ENCODE measurements around the gene KCNJ12. TPM values are rescaled to one million over a fixed set of nuclear protein-coding genes. Genes with fewer than 3 reads are reported as not detected.
"Not testable (repeated sequence)": the region's sequence is repeated elsewhere in the genome, so short reads cannot be mapped to it uniquely, and the experiment has no call there.

The KCNJ12 gene
- total and polyA plus RNA-seq, 4 experiments from 2014 or later = not detected

- H3K27me3 Mint-ChIP-seq; H3K27ac Mint-ChIP-seq; H3K36me3 ChIP-seq (ENCODE audit: insufficient read depth, low read length); CTCF ChIA-PET (ENCODE audit: partially characterized antibody); H3K4me1 Mint-ChIP-seq; H3K27me3 ChIP-seq (ENCODE audit: insufficient read depth, low read length); DNase-seq; H3K4me1 ChIP-seq (ENCODE audit: insufficient read depth, low read length); POLR2A ChIA-PET (ENCODE audit: partially characterized antibody); H3K4me3 ChIP-seq (ENCODE audit: low read length in 2 of 2); H3K4me3 Mint-ChIP-seq; H3K27ac ChIP-seq (ENCODE audit: low read depth, low read length); H3K36me3 Mint-ChIP-seq; H3K9me3 ChIP-seq (ENCODE audit: control insufficient read depth in 1 of 2, low read length in 2 of 2); intact Hi-C loops (cut with micrococcal nuclease); H3K9me3 Mint-ChIP-seq: not testable (repeated sequence)
These were observed 36.6 kb upstream of the KCNJ12 start for GRCh38 chr17:21339571-21339970.

DNA sequence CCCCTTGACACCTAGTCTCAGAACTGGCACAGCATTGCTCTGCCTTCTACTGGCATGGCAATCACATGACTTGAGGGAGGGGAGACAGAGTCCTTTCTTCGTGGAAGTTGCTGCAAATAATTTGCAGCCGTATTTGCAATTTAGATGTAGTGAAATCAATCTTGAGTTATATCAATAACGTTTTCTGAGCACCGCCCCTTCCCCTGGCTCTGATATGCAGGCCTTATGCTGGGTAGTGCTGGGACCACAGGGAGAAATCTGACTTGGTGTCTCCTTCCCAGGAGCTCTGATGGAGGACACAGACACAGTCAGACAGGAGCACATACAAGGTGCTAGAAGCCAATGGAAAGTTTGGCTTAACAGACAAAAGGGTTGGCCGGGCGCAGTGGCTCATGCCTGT is 35.8 kb upstream of the KCNJ12 start:
- H3K27me3 ChIP-seq (ENCODE audit: insufficient read depth, low read length); CTCF ChIA-PET (ENCODE audit: partially characterized antibody); H3K4me1 ChIP-seq (ENCODE audit: insufficient read depth, low read length); H3K36me3 Mint-ChIP-seq; DNase-seq; intact Hi-C loops (cut with micrococcal nuclease); H3K4me3 ChIP-seq (ENCODE audit: low read length in 2 of 2); H3K27ac Mint-ChIP-seq; H3K36me3 ChIP-seq (ENCODE audit: insufficient read depth, low read length); H3K27ac ChIP-seq (ENCODE audit: low read depth, low read length); POLR2A ChIA-PET (ENCODE audit: partially characterized antibody); H3K4me1 Mint-ChIP-seq; H3K9me3 ChIP-seq (ENCODE audit: control insufficient read depth in 1 of 2, low read length in 2 of 2); H3K9me3 Mint-ChIP-seq; H3K27me3 Mint-ChIP-seq; H3K4me3 Mint-ChIP-seq: not testable (repeated sequence)

GRCh38 chr17:21341279-21341678 is 34.9 kb upstream of the KCNJ12 start:
- H3K4me3 Mint-ChIP-seq; intact Hi-C loops (cut with micrococcal nuclease); H3K36me3 ChIP-seq (ENCODE audit: insufficient read depth, low read length); H3K9me3 Mint-ChIP-seq; POLR2A ChIA-PET (ENCODE audit: partially characterized antibody); H3K36me3 Mint-ChIP-seq; H3K4me1 Mint-ChIP-seq; H3K9me3 ChIP-seq (ENCODE audit: control insufficient read depth in 1 of 2, low read length in 2 of 2); DNase-seq; H3K27me3 ChIP-seq (ENCODE audit: insufficient read depth, low read length); H3K4me1 ChIP-seq (ENCODE audit: insufficient read depth, low read length); H3K27ac Mint-ChIP-seq; H3K4me3 ChIP-seq (ENCODE audit: low read length in 2 of 2); H3K27ac ChIP-seq (ENCODE audit: low read depth, low read length); H3K27me3 Mint-ChIP-seq; CTCF ChIA-PET (ENCODE audit: partially characterized antibody): not testable (repeated sequence)

DNA sequence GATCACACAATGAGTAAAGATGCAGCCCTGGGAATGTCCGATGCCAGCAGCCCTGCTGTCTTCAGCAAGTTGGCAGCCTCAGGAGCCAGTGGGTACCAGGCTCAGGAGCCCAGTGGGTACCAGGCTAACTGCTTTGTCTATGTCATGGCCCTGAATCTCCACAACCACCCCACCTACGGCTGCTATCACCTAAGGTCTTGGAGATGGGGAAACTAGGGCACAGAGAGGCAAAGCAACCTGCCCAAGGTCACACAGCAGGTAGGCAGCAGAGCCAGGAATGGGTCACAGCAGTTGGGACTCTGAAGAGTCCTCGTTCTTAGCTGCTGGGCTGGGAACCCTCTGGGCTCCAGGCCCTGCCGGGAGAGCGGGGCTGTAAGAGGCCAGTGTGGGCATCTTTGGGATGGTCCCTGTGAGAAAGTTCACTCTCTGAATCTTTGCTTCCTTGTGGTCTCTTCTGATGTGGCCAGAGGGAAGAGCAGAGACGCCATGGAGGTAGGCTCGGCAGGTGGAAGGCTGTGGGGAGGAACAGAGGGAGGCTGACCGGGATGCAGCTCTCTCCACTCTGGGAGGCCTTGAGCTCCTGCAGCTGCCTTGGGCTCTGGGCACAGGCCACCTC is 34.1 kb upstream of the KCNJ12 start:
- H3K4me3 Mint-ChIP-seq; CTCF ChIA-PET (ENCODE audit: partially characterized antibody); H3K36me3 ChIP-seq (ENCODE audit: insufficient read depth, low read length); DNase-seq; H3K9me3 ChIP-seq (ENCODE audit: control insufficient read depth in 1 of 2, low read length in 2 of 2); H3K4me1 Mint-ChIP-seq; POLR2A ChIA-PET (ENCODE audit: partially characterized antibody); H3K4me1 ChIP-seq (ENCODE audit: insufficient read depth, low read length); H3K27me3 ChIP-seq (ENCODE audit: insufficient read depth, low read length); H3K27ac ChIP-seq (ENCODE audit: low read depth, low read length); H3K9me3 Mint-ChIP-seq; intact Hi-C loops (cut with micrococcal nuclease); H3K4me3 ChIP-seq (ENCODE audit: low read length in 2 of 2); H3K27ac Mint-ChIP-seq; H3K36me3 Mint-ChIP-seq; H3K27me3 Mint-ChIP-seq: not testable (repeated sequence)

GRCh38 chr17:21343061-21343949 is 32.9 kb upstream of the KCNJ12 start:
- DNase-seq; H3K4me3 Mint-ChIP-seq; H3K36me3 Mint-ChIP-seq; H3K4me1 Mint-ChIP-seq; H3K27me3 ChIP-seq (ENCODE audit: insufficient read depth, low read length); intact Hi-C loops (cut with micrococcal nuclease); H3K36me3 ChIP-seq (ENCODE audit: insufficient read depth, low read length); H3K27ac ChIP-seq (ENCODE audit: low read depth, low read length); H3K27me3 Mint-ChIP-seq; H3K4me1 ChIP-seq (ENCODE audit: insufficient read depth, low read length); POLR2A ChIA-PET (ENCODE audit: partially characterized antibody); H3K9me3 ChIP-seq (ENCODE audit: control insufficient read depth in 1 of 2, low read length in 2 of 2); H3K4me3 ChIP-seq (ENCODE audit: low read length in 2 of 2); CTCF ChIA-PET (ENCODE audit: partially characterized antibody); H3K9me3 Mint-ChIP-seq; H3K27ac Mint-ChIP-seq: not testable (repeated sequence)

DNA sequence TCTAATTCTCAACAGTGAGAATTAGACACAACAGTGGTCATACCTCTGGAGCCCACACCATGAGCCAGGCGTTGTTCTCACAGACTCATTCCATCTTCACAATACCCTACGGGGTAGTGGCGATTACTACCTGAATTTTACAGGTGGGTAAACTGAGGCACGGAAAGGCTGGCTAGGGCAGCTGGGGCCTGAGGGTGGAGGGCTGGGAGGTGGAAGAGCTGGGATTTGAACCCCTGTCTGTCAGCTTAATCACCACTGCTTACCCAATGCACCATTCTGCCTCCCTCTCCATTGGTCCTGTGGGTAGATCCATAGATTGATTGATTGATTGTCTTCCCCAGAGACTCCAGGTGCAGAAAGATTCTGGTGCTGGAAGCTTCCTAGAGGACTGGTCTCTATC is 31.4 kb upstream of the KCNJ12 start:
- H3K27ac ChIP-seq (ENCODE audit: low read depth, low read length); H3K36me3 ChIP-seq (ENCODE audit: insufficient read depth, low read length); H3K27me3 Mint-ChIP-seq; H3K9me3 ChIP-seq (ENCODE audit: control insufficient read depth in 1 of 2, low read length in 2 of 2); intact Hi-C loops (cut with micrococcal nuclease); H3K4me1 Mint-ChIP-seq; DNase-seq; H3K4me1 ChIP-seq (ENCODE audit: insufficient read depth, low read length); H3K4me3 ChIP-seq (ENCODE audit: low read length in 2 of 2); H3K36me3 Mint-ChIP-seq; H3K9me3 Mint-ChIP-seq; CTCF ChIA-PET (ENCODE audit: partially characterized antibody); H3K27ac Mint-ChIP-seq; POLR2A ChIA-PET (ENCODE audit: partially characterized antibody); H3K4me3 Mint-ChIP-seq; H3K27me3 ChIP-seq (ENCODE audit: insufficient read depth, low read length): not testable (repeated sequence)

DNA sequence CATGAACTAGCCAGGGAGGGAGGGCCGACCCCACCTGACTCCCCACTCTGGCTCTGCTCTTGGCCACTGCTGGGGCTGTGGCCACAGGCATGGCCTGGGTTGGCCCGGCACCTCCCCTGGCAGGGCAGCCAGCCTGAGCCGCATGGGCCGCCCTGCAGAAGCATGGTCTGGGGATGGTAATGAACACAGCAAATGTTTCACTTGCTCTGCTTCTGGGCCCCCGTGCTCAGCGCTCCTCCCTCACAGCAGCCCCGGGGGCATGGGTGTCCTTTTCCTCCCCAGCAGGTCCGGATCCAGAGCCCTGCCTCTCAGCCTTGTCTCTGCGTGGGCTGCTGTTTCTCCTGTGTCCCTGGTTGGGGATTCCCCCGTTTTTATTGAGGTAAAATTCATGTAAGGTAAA is 30.9 kb upstream of the KCNJ12 start:
- no peak for DNase-seq
- Histone ChIP-seq H3K4me1 (ENCODE audit: insufficient read depth, low read length) (no peaks in the 10 kb centered on the region), H3K36me3 (ENCODE audit: insufficient read depth, low read length) (no peaks in the 10 kb centered on the region), H3K27ac (ENCODE audit: low read depth, low read length) (no peak overlapping the region), H3K27me3 (ENCODE audit: insufficient read depth, low read length) (no peaks in the 10 kb centered on the region), H3K9me3 (ENCODE audit: control insufficient read depth in 1 of 2, low read length in 2 of 2) (no peaks in the 10 kb centered on the region), H3K4me3 (ENCODE audit: low read length in 2 of 2) (no peak overlapping the region)
- Mint-ChIP-seq H3K9me3 (peaks cover 0 to 3% (median 0%) of the 10 kb centered on the region in 8 donors), H3K36me3 (no peaks in the 10 kb centered on the region), H3K4me3 (no peak overlapping the region), H3K27ac (no peak overlapping the region), H3K27me3 (peaks cover 0 to 3% of the 10 kb centered on the region in 2 donors), H3K4me1 (no peaks in the 10 kb centered on the region)
- ChIA-PET CTCF (ENCODE audit: partially characterized antibody) (no interaction called here), POLR2A (ENCODE audit: partially characterized antibody) (no interaction called here)
- intact Hi-C loops (cut with micrococcal nuclease) = no loop called here

Data from CD4-positive, alpha-beta memory T cell (primary cell).